HG02981 (cell line): Measurements from ENCODE around the gene IFNL2.
"Not testable (repeated sequence)": the region's sequence is repeated elsewhere in the genome, so short reads cannot be mapped to it uniquely, and the experiment has no call there.

Source experiments
- ATAC-seq: cut with Tn5 transposase; IDR thresholded peaks from one replicate; pipeline ENCODE4 v1.9.1; 2021; ENCODE audit warnings: mild to moderate bottlenecking, moderate library complexity; ENCODE audit not compliant: unreplicated experiment

Gene IFNL2

DNA sequence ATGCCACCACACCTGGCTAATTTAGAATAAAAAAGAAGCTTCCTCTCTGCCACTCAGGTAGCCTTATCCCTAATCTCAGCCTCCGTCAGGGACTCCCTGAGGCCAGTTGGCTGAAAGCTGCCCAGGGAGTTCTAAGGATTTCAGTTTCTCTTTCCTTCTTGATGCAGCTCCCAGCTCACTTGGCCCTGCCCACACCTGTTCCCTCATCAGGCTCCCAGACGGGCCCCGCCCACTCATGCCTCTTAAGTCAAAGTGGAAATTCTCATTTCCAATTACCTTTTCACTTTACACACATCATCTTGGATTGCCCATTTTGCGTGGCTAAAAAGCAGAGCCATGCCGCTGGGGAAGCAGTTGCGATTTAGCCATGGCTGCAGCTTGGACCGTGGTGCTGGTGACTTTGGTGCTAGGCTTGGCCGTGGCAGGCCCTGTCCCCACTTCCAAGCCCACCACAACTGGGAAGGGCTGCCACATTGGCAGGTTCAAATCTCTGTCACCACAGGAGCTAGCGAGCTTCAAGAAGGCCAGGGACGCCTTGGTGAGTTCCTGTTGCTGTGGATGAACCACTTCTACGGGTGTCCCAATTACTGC is 28.0 kb downstream of the IFNL2 start, which contains the start of gene IFNL1:
Gene IFNL1, plus strand, starts transcription at position 353 of the 591 bp plus-strand sequence. Its CDS starts 15 bp downstream, at position 368.
- ATAC-seq = no peak

DNA sequence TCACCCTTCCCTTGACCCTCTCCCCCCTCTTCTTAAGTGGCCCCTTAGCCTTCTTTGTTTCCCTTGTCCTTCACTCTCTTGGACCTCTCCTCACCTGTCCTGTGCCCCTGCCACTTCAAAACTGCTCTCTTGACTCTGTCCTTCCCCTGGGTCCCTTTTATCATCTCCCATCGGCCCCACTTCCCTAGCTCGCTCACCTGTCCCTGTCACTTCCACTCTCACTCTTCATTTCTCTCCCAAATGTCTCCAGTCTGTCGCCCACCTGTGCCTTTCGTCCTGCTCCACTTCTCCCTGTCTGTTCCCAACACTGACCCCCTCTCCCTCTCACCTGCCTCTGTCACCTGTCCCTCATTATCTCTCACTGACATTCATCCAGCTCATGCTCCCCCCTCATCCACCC is 28.7 kb downstream of the IFNL2 start:
- no peak for ATAC-seq

DNA sequence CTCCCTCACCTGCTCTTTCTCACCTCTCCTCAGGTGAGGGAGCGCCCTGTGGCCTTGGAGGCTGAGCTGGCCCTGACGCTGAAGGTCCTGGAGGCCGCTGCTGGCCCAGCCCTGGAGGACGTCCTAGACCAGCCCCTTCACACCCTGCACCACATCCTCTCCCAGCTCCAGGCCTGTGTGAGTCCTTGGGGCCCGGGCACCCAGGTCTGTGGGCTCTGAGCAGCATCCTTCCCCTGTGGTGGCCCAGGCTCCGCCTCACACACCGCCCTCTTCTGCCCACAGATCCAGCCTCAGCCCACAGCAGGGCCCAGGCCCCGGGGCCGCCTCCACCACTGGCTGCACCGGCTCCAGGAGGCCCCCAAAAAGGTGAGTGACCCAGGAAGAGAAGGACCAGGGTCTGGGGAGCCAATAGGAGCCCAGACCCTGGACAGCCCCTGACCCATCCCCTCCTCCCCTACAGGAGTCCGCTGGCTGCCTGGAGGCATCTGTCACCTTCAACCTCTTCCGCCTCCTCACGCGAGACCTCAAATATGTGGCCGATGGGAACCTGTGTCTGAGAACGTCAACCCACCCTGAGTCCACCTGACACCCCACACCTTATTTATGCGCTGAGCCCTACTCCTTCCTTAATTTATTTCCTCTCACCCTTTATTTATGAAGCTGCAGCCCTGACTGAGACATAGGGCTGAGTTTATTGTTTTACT is 29.9 kb downstream of the IFNL2 start:
- no peak for ATAC-seq

DNA sequence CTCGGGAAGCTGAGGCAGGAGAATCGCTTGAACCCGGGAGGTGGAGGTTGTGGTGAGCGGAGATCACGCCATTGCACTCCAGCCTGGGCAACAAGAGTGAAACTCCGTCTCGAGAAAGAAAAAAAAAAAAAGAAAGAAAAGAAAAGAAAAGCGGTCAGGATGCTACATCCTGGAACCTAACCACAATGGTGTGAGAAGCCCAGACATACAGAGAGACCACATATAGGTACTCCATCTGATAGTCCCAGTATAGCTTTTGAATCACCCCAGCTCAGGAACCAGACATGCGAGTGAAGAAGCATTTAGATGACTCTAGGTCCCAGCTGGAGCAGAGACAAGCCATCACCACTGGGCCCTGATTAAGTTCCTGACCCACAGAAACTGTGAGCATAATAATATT is 31.2 kb downstream of the IFNL2 start:
- ATAC-seq = no peak

DNA sequence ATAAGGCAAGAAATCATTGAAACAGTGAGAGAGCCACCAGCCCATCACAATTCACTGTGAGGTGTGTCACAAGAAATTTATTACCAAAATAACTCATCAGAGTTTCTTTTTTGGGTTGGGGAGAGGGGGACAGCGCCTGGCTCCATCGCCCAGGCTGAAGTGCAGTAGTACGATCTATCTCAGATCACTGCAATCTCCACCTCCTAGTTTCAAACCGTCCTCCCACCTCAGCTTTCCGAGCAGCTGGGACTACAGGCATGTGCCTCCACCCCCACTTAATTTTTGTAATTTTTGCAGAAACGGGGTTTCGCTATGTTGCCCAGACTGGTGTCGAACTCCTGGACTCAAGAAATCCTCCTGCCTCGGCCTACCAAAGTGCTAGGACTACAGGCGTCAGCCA is 31.6 kb downstream of the IFNL2 start:
- ATAC-seq = no peak

DNA sequence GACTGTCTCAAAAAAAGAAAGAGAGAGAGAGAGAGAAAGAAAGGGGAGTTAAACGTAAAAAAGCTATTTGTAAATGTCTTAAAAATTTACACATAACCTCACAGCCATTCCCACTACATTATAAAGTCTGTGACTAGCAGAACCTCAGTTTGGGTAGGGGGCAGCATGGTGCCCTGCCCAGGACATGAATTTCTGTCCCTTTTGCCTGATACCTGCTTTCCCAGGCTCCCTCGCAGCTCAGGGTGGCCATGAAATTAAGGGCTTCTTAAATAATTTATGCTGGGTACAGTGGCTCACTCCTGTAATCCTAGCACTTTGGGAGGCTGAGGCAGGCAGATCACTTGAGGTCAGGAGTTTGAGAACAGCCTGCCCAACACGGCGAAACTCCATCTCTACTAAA is 32.8 kb downstream of the IFNL2 start:
- ATAC-seq = no peak

DNA sequence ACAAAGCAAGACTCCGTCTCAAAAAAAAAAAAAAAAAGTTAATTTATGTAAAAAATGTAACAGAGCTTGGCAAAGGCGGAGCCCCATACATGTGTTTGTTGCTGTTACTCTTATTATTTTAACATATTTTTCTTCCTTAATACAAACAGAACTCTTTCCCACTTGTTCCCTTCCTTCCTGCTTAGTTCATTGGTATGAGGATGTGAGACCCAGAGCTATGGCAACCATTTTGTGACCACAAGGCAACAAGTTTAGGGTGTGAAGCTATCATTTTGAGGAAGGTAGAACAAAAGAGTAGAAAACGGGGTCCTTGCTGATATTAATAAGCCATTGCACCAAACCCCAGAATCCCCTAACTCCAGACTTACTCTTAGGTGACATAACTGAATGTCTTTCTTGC is 33.4 kb downstream of the IFNL2 start:
- no peak for ATAC-seq

DNA sequence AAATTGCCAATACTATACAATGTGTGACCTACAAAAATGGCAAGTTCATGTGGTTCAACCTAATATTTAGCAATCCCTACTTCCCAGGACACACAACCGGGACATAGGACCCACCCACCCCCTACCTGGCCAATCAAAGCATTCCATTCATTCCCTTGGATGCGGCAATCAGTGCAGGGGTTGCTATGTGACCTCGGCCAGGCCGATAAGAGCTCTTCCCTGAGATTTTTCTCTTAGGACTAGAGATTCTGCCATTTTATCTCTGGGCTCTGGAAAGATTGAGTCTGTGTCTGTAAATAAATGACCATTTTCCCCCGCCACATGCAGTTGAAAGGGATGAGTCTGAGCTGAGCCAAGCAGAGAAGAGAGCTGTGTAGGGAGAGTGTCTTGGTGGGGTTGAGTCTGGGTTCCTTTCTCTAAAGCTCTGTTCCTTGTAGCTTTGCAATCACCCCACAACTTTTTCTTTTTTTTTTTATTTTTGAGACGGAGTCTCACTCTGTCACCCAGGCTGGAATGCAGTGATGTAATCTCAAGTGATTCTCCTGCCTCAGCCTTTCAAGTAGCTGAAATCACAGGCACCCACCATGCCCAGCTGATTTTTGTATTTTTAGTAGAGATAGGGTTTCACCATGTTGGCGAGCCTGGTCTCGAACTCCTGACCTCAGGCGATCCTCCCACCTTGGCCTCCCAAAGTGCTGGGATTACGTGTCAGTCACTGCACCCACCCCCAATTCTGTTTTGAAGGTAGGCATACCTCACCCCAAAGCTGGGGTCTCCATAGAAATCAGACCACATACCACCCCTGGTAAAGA is 35.4 kb downstream of the IFNL2 start:
- no peak for ATAC-seq

DNA sequence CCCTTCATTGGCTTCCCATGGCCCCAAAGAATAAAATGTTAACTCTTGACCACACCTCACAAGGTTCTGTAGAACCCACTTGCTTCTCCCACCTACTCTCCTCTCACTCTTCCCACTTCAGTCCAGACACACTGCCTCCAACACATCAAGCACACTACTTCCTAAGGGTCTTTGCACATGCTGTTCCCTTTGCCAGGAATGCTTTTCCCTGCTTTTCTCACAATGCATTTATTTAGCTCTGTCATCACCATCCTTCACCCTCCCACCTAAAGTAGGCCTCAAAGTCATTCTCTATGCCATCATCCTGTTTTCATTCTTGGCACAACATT is 36.0 kb downstream of the IFNL2 start:
- no peak for ATAC-seq

DNA sequence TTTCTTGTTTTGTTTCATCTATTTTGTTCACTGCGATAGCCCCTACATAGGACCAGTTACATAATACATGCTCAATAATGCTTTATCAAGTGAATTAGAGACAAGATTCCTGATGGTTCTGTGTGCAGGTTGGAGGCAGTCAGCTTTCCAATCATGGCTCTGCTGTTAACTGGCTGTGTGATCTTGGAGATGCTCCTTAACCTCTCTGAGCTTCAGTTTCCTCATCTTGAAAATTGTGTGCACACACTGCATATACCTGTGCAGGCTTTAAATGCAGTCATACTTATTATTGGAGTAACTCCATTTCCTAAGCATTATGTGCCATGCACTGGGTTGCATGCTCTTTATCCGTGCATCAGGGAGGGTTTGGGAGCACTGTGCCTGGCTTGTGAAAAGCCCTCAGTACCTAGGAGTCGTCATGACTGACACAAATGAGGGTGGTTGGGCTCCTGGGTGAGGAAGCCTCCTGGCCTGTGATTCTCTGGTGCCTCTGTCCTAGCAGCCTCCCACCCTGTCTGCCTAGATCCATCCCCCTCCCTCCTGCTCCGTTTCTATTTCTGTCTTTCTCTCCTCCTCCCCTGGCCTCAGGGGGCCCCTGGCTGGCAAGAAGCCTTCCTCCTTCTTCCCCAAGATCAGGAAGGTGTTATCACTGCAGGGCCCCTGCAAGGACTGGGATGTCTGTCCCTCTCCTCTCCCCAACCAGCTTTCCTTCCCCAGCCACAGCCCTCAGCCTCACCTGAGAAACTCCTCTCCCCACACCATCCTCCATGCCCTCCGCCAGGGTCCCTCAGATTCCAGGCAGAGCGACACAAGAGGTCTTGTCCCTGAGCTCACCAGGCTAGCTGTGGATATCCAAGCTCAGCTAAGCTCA is 36.7 kb downstream of the IFNL2 start:
- ATAC-seq = no peak

DNA sequence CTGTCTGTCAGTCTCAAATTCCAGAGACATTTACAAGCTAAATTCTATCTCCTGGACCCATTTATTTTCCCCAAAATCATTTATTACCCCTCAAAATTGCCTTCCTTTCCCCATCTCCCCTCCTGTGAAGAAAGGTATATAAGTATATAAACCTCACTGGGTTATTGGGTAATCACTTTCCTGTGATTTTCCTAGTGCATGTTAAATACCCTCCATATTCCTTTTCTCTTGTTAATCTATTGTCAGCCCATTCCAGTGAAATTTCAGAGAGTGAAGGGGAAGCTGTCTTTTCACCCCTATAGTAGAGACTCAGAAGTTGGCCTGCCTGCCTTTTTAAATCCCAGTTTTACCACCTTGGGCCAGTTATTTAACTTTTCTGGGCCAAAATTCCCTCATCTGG is 37.9 kb downstream of the IFNL2 start:
- ATAC-seq = no peak

DNA sequence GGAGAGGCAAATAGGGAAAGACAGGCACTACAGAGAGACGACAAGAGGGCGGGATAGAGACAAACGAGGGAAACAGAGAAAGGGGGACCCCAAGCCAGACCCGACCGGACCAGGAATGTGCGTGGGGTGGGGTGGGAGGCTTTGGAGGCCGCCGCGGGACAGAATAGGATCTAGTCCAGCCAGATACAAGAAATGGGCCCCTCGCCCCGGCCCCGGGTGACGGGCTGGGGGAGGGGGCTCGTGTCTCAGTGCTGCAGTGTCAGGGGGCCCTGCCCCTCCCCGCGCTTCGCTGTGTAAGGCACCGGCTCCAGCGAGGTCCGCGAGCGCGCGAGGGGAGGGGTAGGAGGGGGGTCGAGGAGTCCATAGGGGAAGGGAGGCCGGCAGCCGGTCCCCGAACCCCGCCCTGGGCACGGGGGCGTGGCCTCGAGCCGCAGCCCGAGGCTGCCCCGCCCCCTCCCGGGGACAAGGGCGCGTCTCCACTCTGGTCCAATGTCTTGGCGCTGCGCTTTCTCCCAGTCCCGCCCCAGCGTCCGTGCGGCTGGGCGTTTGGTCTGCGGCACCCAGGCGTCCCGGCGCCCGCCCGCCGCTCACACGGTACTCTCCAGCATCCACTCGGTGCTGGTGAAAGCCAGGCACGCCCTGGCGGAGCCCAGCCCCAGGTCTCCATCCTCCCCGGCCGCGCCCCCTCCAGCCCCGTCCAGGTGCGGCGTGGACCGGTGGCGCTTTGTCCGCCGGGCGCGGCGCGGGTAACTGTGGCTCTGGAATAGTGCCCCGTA is 39.0 kb downstream of the IFNL2 start:
- ATAC-seq = no peak

DNA sequence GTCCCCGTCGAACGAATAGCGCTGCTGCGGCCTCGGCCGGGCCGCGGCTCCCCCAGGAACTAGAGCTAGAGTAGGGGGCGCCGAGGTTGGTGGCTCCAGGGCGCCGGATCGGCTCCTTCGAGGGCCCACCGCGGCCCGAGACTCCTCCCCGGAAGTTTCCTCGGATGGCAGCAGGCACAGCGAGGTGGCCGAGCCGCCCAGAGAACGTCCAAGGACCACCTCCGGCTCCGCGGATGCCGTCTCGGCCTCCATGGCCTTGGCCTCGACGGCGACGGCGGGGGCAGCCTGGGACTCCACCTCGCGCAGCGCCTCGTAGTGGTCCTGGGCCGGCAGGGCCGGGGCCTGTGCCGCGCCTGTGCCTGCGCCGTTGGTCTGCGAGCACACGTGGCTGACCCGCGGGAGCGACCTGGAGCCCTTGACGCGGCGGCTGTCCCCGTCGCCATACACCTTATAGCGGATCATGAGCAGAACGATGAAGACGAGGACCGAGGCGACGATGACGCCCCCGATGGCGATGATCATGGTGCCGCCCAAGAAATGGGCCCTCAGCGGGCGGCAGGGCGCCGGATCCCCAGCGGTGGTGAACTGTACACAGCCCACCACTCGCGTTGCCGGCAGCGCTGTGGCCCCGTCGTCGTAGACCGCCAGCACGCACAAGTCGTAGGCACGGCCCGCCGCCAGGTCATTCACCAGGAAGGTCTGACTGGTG is 39.8 kb downstream of the IFNL2 start:
- no peak for ATAC-seq

DNA sequence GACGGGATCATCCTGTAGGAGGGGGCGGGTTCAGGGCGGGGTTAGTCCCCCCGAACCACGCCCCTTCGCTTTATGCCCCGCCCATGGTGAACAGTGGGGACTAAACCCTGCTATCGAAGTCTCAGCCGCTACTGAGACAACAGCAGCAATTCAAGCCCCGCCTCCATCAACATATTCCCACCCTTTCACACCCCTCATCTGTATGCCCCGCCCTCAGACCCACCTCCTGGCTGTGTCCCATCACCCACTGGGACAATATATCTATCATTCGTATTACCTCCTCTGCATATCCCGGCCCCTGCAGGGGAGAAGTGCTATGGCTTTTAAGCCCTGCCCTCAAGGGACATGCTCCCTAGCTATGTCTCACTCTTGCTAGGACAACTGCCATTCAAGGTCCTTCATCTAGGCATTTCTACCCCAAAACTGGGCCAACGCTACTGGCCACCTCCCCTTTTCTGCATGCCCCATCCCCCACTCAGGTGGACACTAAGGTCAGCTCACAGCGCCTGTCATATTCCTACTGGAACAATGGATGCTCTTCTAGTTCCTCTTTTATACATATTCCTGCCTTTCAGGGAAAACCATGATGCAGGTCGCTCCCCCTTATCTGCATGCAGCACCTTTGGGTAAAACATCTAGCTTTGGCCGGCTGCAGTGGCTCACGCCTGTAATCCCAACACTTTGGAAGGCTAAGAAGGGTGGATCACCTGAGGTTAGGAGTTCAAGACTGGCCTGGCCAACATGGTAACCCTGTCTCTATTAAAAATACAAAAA is 40.5 kb downstream of the IFNL2 start:
- no peak for ATAC-seq

DNA sequence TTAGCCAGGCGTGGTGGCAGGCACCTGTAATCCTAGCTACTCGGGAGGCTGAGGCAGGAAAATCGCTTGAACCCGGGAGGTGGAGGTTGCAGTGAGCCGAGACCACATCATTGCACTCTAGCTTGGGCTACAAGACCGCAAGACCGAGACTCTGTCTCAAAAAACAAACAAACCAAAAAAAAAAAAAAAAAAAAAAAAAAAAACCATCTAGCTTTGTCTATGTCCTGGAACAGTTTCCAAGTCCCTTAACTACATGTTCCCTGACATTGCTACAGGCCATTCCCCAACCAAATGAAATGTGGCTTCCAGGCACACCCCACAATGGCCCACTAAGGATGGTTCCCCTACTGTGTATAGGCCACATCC is 41.1 kb downstream of the IFNL2 start:
- not testable (repeated sequence) for ATAC-seq

DNA sequence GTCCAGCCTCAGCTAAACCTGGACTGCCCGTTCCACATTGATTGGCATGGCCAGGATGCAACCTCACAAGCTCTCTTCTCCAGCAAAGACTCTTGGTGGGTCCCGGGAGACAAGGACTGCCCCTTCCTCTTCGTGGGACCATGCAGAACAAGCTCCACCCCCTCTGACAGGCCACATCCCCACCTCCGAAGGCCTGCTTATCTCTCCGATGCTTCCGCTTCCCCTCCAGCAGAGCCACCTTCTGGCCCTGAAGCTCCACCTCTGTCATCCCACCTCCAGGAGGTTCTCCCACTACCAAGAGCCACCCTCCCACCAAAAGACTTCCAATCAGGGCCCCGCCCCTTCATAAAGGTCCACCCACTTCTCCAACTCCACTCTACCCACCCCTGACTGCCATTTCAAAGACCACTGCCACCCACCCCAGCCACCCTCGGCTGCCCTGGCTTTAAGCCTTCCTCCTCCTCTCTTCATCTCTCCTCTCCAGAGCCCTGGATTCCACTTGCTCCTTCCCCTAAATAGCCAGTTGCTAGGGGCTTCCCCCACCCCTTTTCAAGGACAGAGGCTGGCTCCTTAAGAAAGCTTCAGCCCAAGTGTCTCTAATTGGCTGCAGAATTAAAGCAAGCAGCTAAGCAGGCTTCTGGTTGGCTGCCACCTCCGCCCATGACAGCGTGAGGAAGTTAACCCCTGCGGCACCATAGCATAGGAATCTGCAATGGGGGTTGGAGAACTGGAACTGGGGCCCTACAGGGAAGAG is 42.5 kb downstream of the IFNL2 start:
- ATAC-seq = no peak

DNA sequence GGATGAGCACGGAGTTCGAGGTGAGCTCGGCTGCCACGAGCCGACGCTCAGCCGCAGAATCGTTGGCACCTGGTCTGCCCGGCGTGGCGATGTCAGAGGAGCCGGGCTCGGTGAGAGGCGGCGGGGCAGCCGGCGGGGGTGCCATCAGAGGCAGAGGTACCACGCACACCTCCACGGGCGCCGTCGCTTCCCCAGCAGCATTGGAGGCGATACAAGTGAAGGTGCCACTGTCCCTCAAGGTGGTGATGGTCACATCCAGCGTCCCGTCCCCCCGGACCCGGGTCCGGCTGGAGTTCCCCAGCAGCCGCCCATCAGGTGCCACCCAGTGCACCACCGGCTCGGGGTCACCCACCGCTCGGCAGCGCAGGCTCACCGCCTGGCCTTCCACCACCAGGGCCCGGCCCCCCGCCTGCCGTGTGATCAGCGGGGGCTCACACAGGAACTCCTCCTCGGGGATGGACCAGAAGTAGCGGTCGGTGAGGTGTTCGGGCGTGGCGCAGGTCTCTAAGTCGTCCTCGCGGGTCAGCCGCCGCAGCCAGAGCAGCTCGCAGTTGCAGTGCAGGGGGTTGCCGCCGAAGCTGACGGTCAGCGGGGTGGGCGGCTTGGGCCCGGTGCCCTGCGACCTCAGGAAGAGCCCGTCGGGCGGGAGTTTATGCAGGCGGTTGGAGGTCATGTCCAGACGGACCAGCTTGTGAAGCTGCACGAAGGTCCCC is 46.0 kb downstream of the IFNL2 start:
- ATAC-seq = no peak

DNA sequence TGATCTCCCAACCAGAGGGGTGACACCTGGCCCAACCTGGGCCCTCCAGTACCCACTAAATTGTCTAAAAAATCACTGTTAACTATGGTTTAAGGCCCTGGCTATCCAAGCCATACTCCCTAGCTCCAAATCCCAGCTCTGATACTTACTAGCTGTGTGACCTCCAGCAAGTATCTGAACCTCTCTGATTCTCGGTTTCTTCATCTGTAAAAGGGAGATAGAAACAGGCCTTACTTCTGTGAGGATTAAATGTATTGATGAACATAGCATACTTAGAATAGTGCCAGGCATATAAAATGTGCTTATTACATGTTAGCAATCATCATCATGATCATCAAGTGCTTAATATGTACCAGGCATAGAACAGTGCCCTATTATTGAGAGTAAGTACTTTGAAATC is 47.7 kb downstream of the IFNL2 start:
- no peak for ATAC-seq
